K562 (cell line): ENCODE measurements around the gene IRAK3. TPM values are rescaled to one million over a fixed set of nuclear protein-coding genes. Genes with fewer than 3 reads are reported as not detected.
"Not testable (repeated sequence)": the region's sequence is repeated elsewhere in the genome, so short reads cannot be mapped to it uniquely, and the experiment has no call there.

ENCODE experiments used
- ATAC-seq: fragments of 200-7000 bp; cut with Tn5 transposase; 3 replicates; pipeline ENCODE4 v1.9.1; 2020; ENCODE audit warnings: moderate library complexity
- BruUV-seq: library from RNA; stranded (reverse); fragments of 400-500 nt; replicated peaks from 2 replicates; lab custom pipeline; 2021; lab: Mats Ljungman, UMichigan
- CTCF ChIA-PET: fragments of 300-600 bp; formaldehyde crosslinking; extraction: SDS; loops from one replicate; lab custom pipeline; 2021; ENCODE audit warnings: low intra/inter-chr PET ratio; lab: Yijun Ruan, JAX
- POLR2A ChIA-PET: fragments of 300-600, 350-650 bp; sonication (Branson Sonifier 250); formaldehyde crosslinking; extraction: SDS; loops from one replicate; lab custom pipeline; 2021; ENCODE audit warnings: antibody characterized with exemption, inconsistent platforms; lab: Yijun Ruan, JAX
- DNase-seq, 4 experiments: peaks; one replicate each; pipeline versions ENCODE4 v3.0.0 to v3.0.0-alpha.2; 2011 to 2018; ENCODE audit warnings: low spot score in 3 of 4, mixed read lengths in 3 of 4; ENCODE audit errors: extremely low read depth in 1 of 4
- FAIRE-seq: peaks from 2 replicates; lab custom pipeline; 2011; peaks lifted over from hg19 to GRCh38; lab: Jason Lieb, UNC
- H2AFZ ChIP-seq: 2 replicates; pipeline ENCODE4 v1.6.0; 2011; ENCODE audit warnings: low read depth, low read length, control low read depth, inconsistent platforms
- H3K27ac ChIP-seq: fragments of 200-600 bp; 3 replicates; pipeline ENCODE4 v1.8.0; 2011; ENCODE audit warnings: low read depth, mild to moderate bottlenecking, control low read depth, inconsistent platforms, low read length, moderate library complexity, mixed read lengths; ENCODE audit errors: extremely low read depth
- H3K27me3 ChIP-seq, 2 experiments: fragments of 300-600 bp in 1 of 2; 2 replicates in 1 of 2; 3 replicates in 1 of 2; pipeline versions ENCODE4 v1.6.0 to v1.8.0; 2011; ENCODE audit warnings: inconsistent platforms in 2 of 2, low read length in 2 of 2, mild to moderate bottlenecking in 1 of 2, mixed read lengths in 1 of 2, moderate library complexity in 1 of 2; ENCODE audit not compliant: control insufficient read depth in 2 of 2, insufficient read depth in 2 of 2
- H3K36me3 ChIP-seq: fragments of 300-600 bp; 3 replicates; pipeline ENCODE4 v1.8.0; 2011; ENCODE audit warnings: mild to moderate bottlenecking, low read length, inconsistent platforms; ENCODE audit not compliant: control insufficient read depth, insufficient read depth
- H3K4me1 ChIP-seq, 2 experiments: fragments of 200-600 bp in 1 of 2; replicated peaks in 1 of 2; 2 replicates in 1 of 2; 3 replicates in 1 of 2; pipeline versions ENCODE4 v1.5.1 to v1.8.0; 2011; ENCODE audit warnings: inconsistent platforms in 2 of 2, low read length in 2 of 2, mild to moderate bottlenecking in 1 of 2, mixed read lengths in 1 of 2, moderate library complexity in 1 of 2; ENCODE audit not compliant: control insufficient read depth in 2 of 2, insufficient read depth in 2 of 2
- H3K4me2 ChIP-seq: 2 replicates; pipeline ENCODE4 v1.6.1; 2011; ENCODE audit warnings: low read length, control low read depth, inconsistent platforms, mixed read lengths; ENCODE audit not compliant: insufficient read depth
- H3K4me3 ChIP-seq: fragments of 200-600 bp; sonication (generic), shearing (Covaris generic); 2 replicates; pipeline ENCODE4 v1.5.1; 2016; ENCODE audit warnings: control low read depth, inconsistent platforms
- H3K79me2 ChIP-seq: fragments of 200-600 bp; 3 replicates; pipeline ENCODE4 v1.8.0; 2011; ENCODE audit warnings: low read length, inconsistent platforms; ENCODE audit not compliant: control insufficient read depth, insufficient read depth
- H3K9ac ChIP-seq, 2 experiments: 2 replicates each; pipeline versions ENCODE4 v1.6.0 to v1.6.1; 2011; ENCODE audit warnings: low read depth in 2 of 2, low read length in 2 of 2, control low read depth in 1 of 2, inconsistent platforms in 1 of 2, mild to moderate bottlenecking in 1 of 2, mixed read lengths in 1 of 2; ENCODE audit not compliant: insufficient read depth in 1 of 2
- H3K9me1 ChIP-seq: one replicate; pipeline ENCODE4 v1.6.0; 2011; ENCODE audit warnings: inconsistent platforms, mild to moderate bottlenecking, low read length, moderate library complexity; ENCODE audit not compliant: control insufficient read depth, insufficient read depth
- H3K9me3 ChIP-seq: replicated peaks from 2 replicates; pipeline ENCODE4 v1.5.1; 2011; ENCODE audit warnings: low read depth, low read length, inconsistent platforms; ENCODE audit not compliant: control insufficient read depth, insufficient read depth
- H4K20me1 ChIP-seq: replicated peaks from 2 replicates; pipeline ENCODE4 v1.6.1; 2011; ENCODE audit warnings: low read length, inconsistent platforms, mixed read lengths; ENCODE audit not compliant: control insufficient read depth, insufficient read depth
- BCOR ChIP-seq: fragments of 450-650 bp; IDR thresholded peaks from 2 replicates; pipeline ENCODE4 v1.6.1; 2016
- GABPB2 ChIP-seq: fragments of 250-450 bp; sonication (Bioruptor Pico); conservative IDR thresholded peaks from 2 replicates; pipeline ENCODE4 v1.5.1; 2021; ENCODE audit warnings: mild to moderate bottlenecking
- NFE2L1 ChIP-seq: fragments of 450-650 bp; IDR thresholded peaks from 2 replicates; pipeline ENCODE4 v1.6.1; 2016; ENCODE audit warnings: missing genetic modification characterization, low read depth, mild to moderate bottlenecking, missing compliant biosample characterization, moderate library complexity, borderline replicate concordance
- NFIX ChIP-seq: fragments of 250-450 bp; sonication (Bioruptor Pico); IDR thresholded peaks from 2 replicates; pipeline ENCODE4 v1.4.0; 2020; ENCODE audit warnings: low read depth, mild to moderate bottlenecking, moderate library complexity
- NFXL1 ChIP-seq: fragments of 450-650 bp; formaldehyde crosslinking; IDR thresholded peaks from 2 replicates; pipeline ENCODE4 v1.4.0; 2021; ENCODE audit warnings: mild to moderate bottlenecking
- TAF15 ChIP-seq: fragments of 200-400 bp; formaldehyde crosslinking; IDR thresholded peaks from 2 replicates; pipeline ENCODE4 v1.6.1; 2017; ENCODE audit warnings: mild to moderate bottlenecking, low read depth, low read length, moderate library complexity
- ZNF146 ChIP-seq: IDR thresholded peaks from one replicate; pipeline ENCODE4 v1.6.1; 2018; ENCODE audit warnings: missing compliant biosample characterization; ENCODE audit not compliant: unreplicated experiment
- WGBS: fragments of 100-300 bp; shearing (Covaris generic); methylation state at CpG from one replicate; pipeline ENCODE4 v1.1.6; 2016; ENCODE audit warnings: low coverage, mixed read lengths; ENCODE audit not compliant: insufficient coverage; ENCODE audit errors: missing lambda C conversion rate; 5-methylcytosine and 5-hydroxymethylcytosine counted together
- in situ Hi-C: fragments of 300-500 bp; cut with MboI; formaldehyde crosslinking; loops from 4 replicates; pipeline ENCODE4 v1.15.0; 2018; ENCODE audit warnings: inconsistent platforms, mixed read lengths
- intact Hi-C: fragments of 100-400 bp; cut with micrococcal nuclease; formaldehyde crosslinking; loops from 2 replicates; pipeline ENCODE4 v1.14.2; 2022
- polyA plus RNA-seq, 8 experiments: library from polyadenylated mRNA; depleted of rRNA in 4 of 8; stranded (reverse) in 5 of 8; unstranded in 3 of 8; fragments of >200 nt; fragmentation: Nextera tagmentation in 2 of 8; fragmentation: Illumina TruSeq in 1 of 8; extraction: Ambion mirVana in 2 of 8; extraction: Trizol in 1 of 8; gene quantifications; 2 replicates each; pipeline versions ENCODE4 v1.2.1 to v1.2.3, GENCODE V29; 2011 to 2014; ENCODE audit warnings: inconsistent platforms in 1 of 8, missing spikeins in 1 of 8
- total RNA-seq, 7 experiments: library from RNA; depleted of rRNA in 6 of 7; stranded (reverse); fragments of >200 nt in 6 of 7; fragmentation: Illumina TruSeq in 2 of 7; extraction: Trizol in 2 of 7; gene quantifications; 2 replicates each; pipeline versions ENCODE4 v1.2.1 to v1.2.3, GENCODE V29; 2011 to 2021; ENCODE audit warnings: low replicate concordance in 1 of 7
- TF ChIP-seq, protein P1 (sequence below): fragments of 250-450 bp; sonication (Bioruptor Pico); IDR thresholded peaks from 2 replicates; pipeline ENCODE4 v1.8.0; 2021; ENCODE audit warnings: moderate library complexity, mild to moderate bottlenecking, inconsistent platforms
- TF ChIP-seq, protein P2 (sequence below): fragments of 450-650 bp; IDR thresholded peaks from 2 replicates; pipeline ENCODE4 v1.6.1; 2016; ENCODE audit warnings: mild to moderate bottlenecking
- TF ChIP-seq, protein P3 (sequence below): sonication (generic); formaldehyde crosslinking; IDR thresholded peaks from 2 replicates; pipeline ENCODE4 v1.8.1; 2022; ENCODE audit warnings: missing genetic modification reagents

The IRAK3 gene
- total and polyA plus RNA-seq, 9 of the 15 experiments (the other 6 are each of a cell fraction or from before 2014, with no cell fraction given), result 0.06 to 0.09 (median 0.07) TPM; not detected in 6

DNA sequence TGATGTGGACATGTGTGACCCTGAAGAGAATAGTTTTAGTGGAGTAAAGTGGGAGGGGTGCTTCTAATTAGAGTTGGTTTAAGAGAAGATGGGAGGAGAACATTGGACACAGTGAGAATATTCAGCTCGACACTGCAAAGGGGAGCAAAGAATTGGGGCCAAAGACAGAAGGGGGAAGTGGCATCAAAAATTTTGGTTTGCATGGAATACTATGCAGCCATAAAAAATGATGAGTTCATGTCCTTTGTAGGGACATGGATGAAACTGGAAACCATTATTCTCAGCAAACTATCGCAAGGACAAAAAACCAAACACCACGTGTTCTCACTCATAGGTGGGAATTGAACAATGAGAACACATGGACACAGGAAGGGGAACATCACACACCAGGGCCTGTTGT lies 4.2 kb upstream of the IRAK3 start:
- not testable (repeated sequence) for H4K20me1 ChIP-seq

DNA sequence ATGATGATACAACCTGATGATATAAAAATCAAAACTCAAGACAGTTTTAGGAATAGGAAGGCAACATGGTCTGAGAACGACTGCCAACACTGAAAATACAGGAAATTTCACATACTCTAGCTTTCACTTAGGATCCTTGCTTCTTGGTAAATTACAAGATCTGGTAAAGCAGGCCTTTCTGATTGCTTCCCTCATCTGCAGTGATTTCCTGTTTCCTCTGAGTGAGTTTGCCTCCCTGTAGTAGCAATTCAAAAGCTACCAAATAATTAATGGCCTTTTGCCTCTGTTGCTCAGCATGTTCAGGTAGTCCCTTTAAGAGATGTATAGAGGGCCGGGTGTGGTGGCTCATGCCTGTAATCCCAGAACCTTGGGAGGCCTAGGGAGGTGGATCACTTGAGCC lies 2.0 kb upstream of the IRAK3 start:
- POLR2A ChIA-PET, result interaction anchor here (0.6 to 1.1 kb wide), 2 partner anchors 15 to 176 kb away, joined by 3 read pairs; no protein-coding TSS in a partner anchor
- H4K20me1 ChIP-seq, result no peaks in the 10 kb centered on the region
- H3K4me1 ChIP-seq, result peaks cover 0 to 7% of the 10 kb centered on the region in 2 experiments; a peak in 1 of 5 replicates
- H3K4me3 ChIP-seq, result no peak overlapping the region
- no peak overlapping the region for H3K27ac ChIP-seq
- in situ Hi-C loops, result no loop called here
- no peak overlapping the region for H3K4me2 ChIP-seq
- WGBS, result 0% methylated on average over 2 of the region's 2 CpGs
- no peaks in the 10 kb centered on the region for H3K36me3 ChIP-seq
- ATAC-seq, result no peak
- no peak for DNase-seq
- H3K9me3 ChIP-seq, result no peaks in the 10 kb centered on the region
- intact Hi-C loops, result no loop called here
- peaks cover 17 to 29% of the 10 kb centered on the region in 2 experiments; a peak in 3 of 5 replicates for H3K27me3 ChIP-seq
- no peaks in the 10 kb centered on the region for H3K9me1 ChIP-seq
- FAIRE-seq, result no peak
- BruUV-seq, result no TSS peak
- H3K9ac ChIP-seq, result no peak overlapping the region
- H2AFZ ChIP-seq, result no peak overlapping the region
- CTCF ChIA-PET, result no interaction called here
- no peaks in the 10 kb centered on the region for H3K79me2 ChIP-seq
- TF ChIP-seq NFXL1 (CRISPR knock-in tag) (no peak), TAF15 (no peak), NFIX (no peak), GABPB2 (no peak), NFE2L1 (tag) (no peak)
- TF ChIP-seq, protein P1, sequence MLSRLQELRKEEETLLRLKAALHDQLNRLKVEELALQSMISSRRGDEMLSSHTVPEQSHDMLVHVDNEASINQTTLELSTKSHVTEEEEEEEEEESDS (CRISPR knock-in tag), result no peak
- TF ChIP-seq, protein P2, sequence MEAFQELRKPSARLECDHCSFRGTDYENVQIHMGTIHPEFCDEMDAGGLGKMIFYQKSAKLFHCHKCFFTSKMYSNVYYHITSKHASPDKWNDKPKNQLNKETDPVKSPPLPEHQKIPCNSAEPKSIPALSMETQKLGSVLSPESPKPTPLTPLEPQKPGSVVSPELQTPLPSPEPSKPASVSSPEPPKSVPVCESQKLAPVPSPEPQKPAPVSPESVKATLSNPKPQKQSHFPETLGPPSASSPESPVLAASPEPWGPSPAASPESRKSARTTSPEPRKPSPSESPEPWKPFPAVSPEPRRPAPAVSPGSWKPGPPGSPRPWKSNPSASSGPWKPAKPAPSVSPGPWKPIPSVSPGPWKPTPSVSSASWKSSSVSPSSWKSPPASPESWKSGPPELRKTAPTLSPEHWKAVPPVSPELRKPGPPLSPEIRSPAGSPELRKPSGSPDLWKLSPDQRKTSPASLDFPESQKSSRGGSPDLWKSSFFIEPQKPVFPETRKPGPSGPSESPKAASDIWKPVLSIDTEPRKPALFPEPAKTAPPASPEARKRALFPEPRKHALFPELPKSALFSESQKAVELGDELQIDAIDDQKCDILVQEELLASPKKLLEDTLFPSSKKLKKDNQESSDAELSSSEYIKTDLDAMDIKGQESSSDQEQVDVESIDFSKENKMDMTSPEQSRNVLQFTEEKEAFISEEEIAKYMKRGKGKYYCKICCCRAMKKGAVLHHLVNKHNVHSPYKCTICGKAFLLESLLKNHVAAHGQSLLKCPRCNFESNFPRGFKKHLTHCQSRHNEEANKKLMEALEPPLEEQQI, result no peak
- TF ChIP-seq, protein P3, sequence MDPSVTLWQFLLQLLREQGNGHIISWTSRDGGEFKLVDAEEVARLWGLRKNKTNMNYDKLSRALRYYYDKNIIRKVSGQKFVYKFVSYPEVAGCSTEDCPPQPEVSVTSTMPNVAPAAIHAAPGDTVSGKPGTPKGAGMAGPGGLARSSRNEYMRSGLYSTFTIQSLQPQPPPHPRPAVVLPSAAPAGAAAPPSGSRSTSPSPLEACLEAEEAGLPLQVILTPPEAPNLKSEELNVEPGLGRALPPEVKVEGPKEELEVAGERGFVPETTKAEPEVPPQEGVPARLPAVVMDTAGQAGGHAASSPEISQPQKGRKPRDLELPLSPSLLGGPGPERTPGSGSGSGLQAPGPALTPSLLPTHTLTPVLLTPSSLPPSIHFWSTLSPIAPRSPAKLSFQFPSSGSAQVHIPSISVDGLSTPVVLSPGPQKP (CRISPR knock-in tag), result no peak

More for the DNA sequence above, 4.2 kb upstream of the IRAK3 start:
- ATAC-seq, H2AFZ ChIP-seq, intact Hi-C loops, POLR2A ChIA-PET: not testable (repeated sequence)
- WGBS, result 0% methylated on average over 1 of the region's 3 CpGs
- TF ChIP-seq ZNF146 (CRISPR knock-in tag) (peak; percentile 68), BCOR (0 out of 2 replicates have a peak, but pooled peaks have one; percentile 15)
- TF ChIP-seq, all 486 proteins: peak for 2; not testable (repeated sequence) for 484
- H3K4me3 ChIP-seq, H3K9me1 ChIP-seq, H3K4me1 ChIP-seq, DNase-seq, FAIRE-seq, H3K79me2 ChIP-seq, CTCF ChIA-PET, BruUV-seq, H3K4me2 ChIP-seq, H3K9ac ChIP-seq, H3K27ac ChIP-seq, H3K36me3 ChIP-seq, H3K9me3 ChIP-seq, in situ Hi-C loops: not testable (repeated sequence)
- H3K27me3 ChIP-seq, result peaks cover 10 to 17% of the 10 kb centered on the region in 2 experiments; a peak in 3 of 5 replicates
